ENCODE data around the gene VWA2. TPM values are rescaled to one million over a fixed set of nuclear protein-coding genes. Genes with fewer than 3 reads are reported as not detected.

Gene VWA2
- total RNA-seq, 1 experiment from 2014 or later = not detected

GRCh38 chr10:114319406-114320248 lies 80.6 kb downstream of the VWA2 start:
- Histone ChIP-seq H2AFZ (ENCODE audit: low read depth, low read length, poor library complexity, severe bottlenecking) (no peak overlapping the region), H3K36me3 (ENCODE audit: control insufficient read depth in 1 of 2, insufficient read depth in 2 of 2, low read length in 2 of 2) (no peaks in the 10 kb centered on the region), H3K27me3 (ENCODE audit: insufficient read depth, low read length) (peaks cover 85% of the 10 kb centered on the region), H3K9ac (ENCODE audit: low read length) (peak overlapping the region; percentile 45), H3K4me2 (ENCODE audit: low read length) (peak overlapping the region; percentile 77), H3K4me3 (replicated peaks in 1 of 2; ENCODE audit: low read depth in 1 of 2, low read length in 2 of 2) (no peak overlapping the region), H3K4me1 (ENCODE audit: control insufficient read depth in 1 of 2, insufficient read depth in 2 of 2, low read length in 2 of 2) (peaks cover 18 to 33% of the 10 kb centered on the region in 2 experiments), H3K79me2 (ENCODE audit: insufficient read depth, low read length) (no peaks in the 10 kb centered on the region), H3K9me3 (ENCODE audit: control insufficient read depth in 1 of 2, insufficient read depth in 1 of 2, low read depth in 1 of 2, low read length in 2 of 2) (no peaks in the 10 kb centered on the region), H3K9me2 (ENCODE audit: insufficient read depth) (no peaks in the 10 kb centered on the region), H3K27ac (ENCODE audit: low read depth, low read length) (no peak overlapping the region), H4K20me1 (ENCODE audit: insufficient read depth) (no peaks in the 10 kb centered on the region; the same call in 1 of the 2 replicates)
- BruUV-seq (replicated peaks) = no TSS peak
- RAD21 ChIA-PET (ENCODE audit: low non-redundant PET in 1 of 2, low total read pairs in 2 of 2, uncharacterized antibody in 2 of 2, unreplicated experiment in 2 of 2) = no interaction called here
- TF ChIP-seq JUND (IDR thresholded peaks at IDR 0.05) (no peak), ZNF274 (IDR thresholded peaks at IDR 0.05; ENCODE audit: low read depth, low read length) (no peak), CBX3 (IDR thresholded peaks at IDR 0.05; ENCODE audit: low read depth) (no peak), ZFX (IDR thresholded peaks at IDR 0.05) (no peak), SRF (IDR thresholded peaks at IDR 0.05; ENCODE audit: low read depth) (no peak), ZBTB33 (IDR thresholded peaks at IDR 0.05; ENCODE audit: extremely low read depth, insufficient replicate concordance, low read length) (no peak), POLR2A (IDR thresholded peaks at IDR 0.05; ENCODE audit: borderline replicate concordance, extremely low read depth, insufficient read depth, insufficient read length) (no peak)
- POLR2A ChIA-PET = interaction anchor here (1.2 kb wide), 1 partner anchor 11 kb away, joined by 3 read pairs; no protein-coding TSS in a partner anchor
- ATAC-seq (no peak), DNase-seq (ENCODE audit: low read depth, low spot score) (no peak)
- intact Hi-C loops (cut with micrococcal nuclease) = loop anchor here (1.0 to 5.0 kb wide), 2 partner anchors 15 to 118 kb away; no protein-coding TSS in a partner anchor
- CTCF ChIA-PET = interaction anchor here (1.0 to 1.9 kb wide), 2 partner anchors 16 to 139 kb away, joined by 3 to 18 read pairs; no protein-coding TSS in a partner anchor

Data from HCT116 (cell line).